H1 (cell line): ENCODE measurements around the gene RAPGEF6. TPM values are rescaled to one million over a fixed set of nuclear protein-coding genes. Genes with fewer than 3 reads are reported as not detected.

Source experiments
- CTCF ChIA-PET: fragments of 300-600 bp; sonication (Branson Sonifier 250); formaldehyde crosslinking; loops from one replicate; lab custom pipeline; 2021; ENCODE audit not compliant: partially characterized antibody; lab: Charles Lee
- POLR2A ChIA-PET: fragments of 300-600 bp; sonication (Branson Sonifier 250); formaldehyde crosslinking; loops from one replicate; lab custom pipeline; 2021; ENCODE audit warnings: inconsistent platforms; ENCODE audit not compliant: partially characterized antibody; lab: Charles Lee
- DNase-seq, 2 experiments: peaks; one replicate each; pipeline versions ENCODE4 v3.0.0 to v3.0.0-alpha.2; 2010 to 2022; ENCODE audit warnings: low spot score in 2 of 2, low read depth in 1 of 2, mixed read lengths in 1 of 2
- FAIRE-seq: peaks from 2 replicates; lab custom pipeline; 2011; peaks lifted over from hg19 to GRCh38; lab: Jason Lieb, UNC
- H2AFZ ChIP-seq: 2 replicates; pipeline ENCODE4 v1.8.1; 2012; ENCODE audit warnings: low read length, inconsistent platforms
- H2AK5ac ChIP-seq: 2 replicates; pipeline ENCODE4 v1.6.1; 2013; ENCODE audit warnings: low read depth, low read length
- H2BK120ac ChIP-seq: replicated peaks from 2 replicates; pipeline ENCODE3; 2013; ENCODE audit warnings: low read depth, low read length, inconsistent platforms
- H2BK12ac ChIP-seq: 2 replicates; pipeline ENCODE4 v1.6.1; 2013; ENCODE audit warnings: low read depth, low read length
- H2BK15ac ChIP-seq: 2 replicates; pipeline ENCODE4 v1.6.1; 2013; ENCODE audit warnings: low read length
- H2BK20ac ChIP-seq: 2 replicates; pipeline ENCODE4 v1.6.1; 2013; ENCODE audit warnings: low read length
- H2BK5ac ChIP-seq: 2 replicates; pipeline ENCODE4 v1.6.1; 2013; ENCODE audit warnings: low read depth, low read length
- H3K14ac ChIP-seq: 2 replicates; pipeline ENCODE4 v1.6.1; 2013; ENCODE audit warnings: inconsistent platforms; ENCODE audit not compliant: insufficient read length
- H3K18ac ChIP-seq: 2 replicates; pipeline ENCODE4 v1.6.1; 2013; ENCODE audit warnings: low read length; ENCODE audit errors: extremely low read depth
- H3K23ac ChIP-seq: 2 replicates; pipeline ENCODE4 v1.6.1; 2013; ENCODE audit warnings: inconsistent platforms; ENCODE audit not compliant: insufficient read length
- H3K23me2 ChIP-seq: 2 replicates; pipeline ENCODE4 v1.6.1; 2013; ENCODE audit warnings: low read depth, low read length
- H3K27ac ChIP-seq: 2 replicates; pipeline ENCODE4 v1.6.1; 2011; ENCODE audit warnings: low read depth, low read length, inconsistent platforms
- H3K27me3 ChIP-seq, 4 experiments: replicated peaks in 1 of 4; 1 replicate in 1 of 4; 2 replicates in 3 of 4; pipeline versions ENCODE4 v1.6.1 to v1.8.1; 2011 to 2013; ENCODE audit warnings: low read length in 3 of 4, mild to moderate bottlenecking in 3 of 4, inconsistent platforms in 2 of 4, mixed read lengths in 2 of 4, moderate library complexity in 1 of 4; ENCODE audit not compliant: control insufficient read depth in 3 of 4, insufficient read depth in 3 of 4; ENCODE audit errors: extremely low read depth in 1 of 4
- H3K36me3 ChIP-seq, 4 experiments: 2 replicates each; pipeline versions ENCODE4 v1.6.1 to v1.8.1; 2011 to 2013; ENCODE audit warnings: mild to moderate bottlenecking in 4 of 4, low read length in 3 of 4, moderate library complexity in 2 of 4, control low read depth in 1 of 4, inconsistent platforms in 1 of 4; ENCODE audit not compliant: insufficient read depth in 4 of 4, control insufficient read depth in 2 of 4
- H3K4ac ChIP-seq: replicated peaks from 2 replicates; pipeline ENCODE3; 2013; ENCODE audit warnings: low read length, low read depth, mixed read lengths, inconsistent platforms; ENCODE audit not compliant: insufficient read length
- H3K4me1 ChIP-seq, 4 experiments: replicated peaks in 1 of 4; 1 replicate in 1 of 4; 2 replicates in 3 of 4; pipeline versions ENCODE4 v1.6.1 to v1.8.1; 2011 to 2013; ENCODE audit warnings: low read length in 3 of 4, inconsistent platforms in 2 of 4, mixed read lengths in 1 of 4; ENCODE audit not compliant: insufficient read depth in 4 of 4, control insufficient read depth in 3 of 4
- H3K4me2 ChIP-seq, 2 experiments: 2 replicates each; pipeline versions ENCODE4 v1.6.1 to v1.8.1; 2011 to 2013; ENCODE audit warnings: low read depth in 2 of 2, low read length in 2 of 2, control low read depth in 1 of 2, inconsistent platforms in 1 of 2, mild to moderate bottlenecking in 1 of 2; ENCODE audit not compliant: insufficient read depth in 1 of 2
- H3K4me3 ChIP-seq, 4 experiments: fragments of 200-600, 300-600 bp in 1 of 4; sonication (generic), shearing (Covaris generic), sonication (Bioruptor Twin) in 1 of 4; 2 replicates each; pipeline versions ENCODE4 v1.5.1 to v1.8.1; 2011 to 2016; ENCODE audit warnings: low read length in 4 of 4, low read depth in 3 of 4, control low read depth in 2 of 4, inconsistent platforms in 2 of 4, mild to moderate bottlenecking in 2 of 4, mixed read lengths in 1 of 4, moderate library complexity in 1 of 4; ENCODE audit not compliant: insufficient read depth in 2 of 4; ENCODE audit errors: extremely low read depth in 1 of 4
- H3K56ac ChIP-seq: replicated peaks from 2 replicates; pipeline ENCODE3; 2013; ENCODE audit warnings: low read depth, mild to moderate bottlenecking, mixed read lengths, low read length, inconsistent platforms; ENCODE audit not compliant: insufficient read length
- H3K79me1 ChIP-seq: 2 replicates; pipeline ENCODE4 v1.6.1; 2013; ENCODE audit warnings: low read depth, low read length, control low read depth
- H3K79me2 ChIP-seq, 2 experiments: 2 replicates each; pipeline versions ENCODE4 v1.6.1 to v1.8.1; 2012 to 2013; ENCODE audit warnings: low read length in 2 of 2, mild to moderate bottlenecking in 2 of 2, inconsistent platforms in 1 of 2; ENCODE audit not compliant: insufficient read depth in 2 of 2, control insufficient read depth in 1 of 2
- H3K9ac ChIP-seq, 4 experiments: replicated peaks in 1 of 4; 1 replicate in 1 of 4; 2 replicates in 3 of 4; pipeline versions ENCODE4 v1.6.1 to v1.8.1; 2011 to 2013; ENCODE audit warnings: low read depth in 3 of 4, low read length in 3 of 4, control low read depth in 2 of 4, mild to moderate bottlenecking in 2 of 4, moderate library complexity in 2 of 4, inconsistent platforms in 1 of 4; ENCODE audit errors: extremely low read depth in 1 of 4
- H3K9me3 ChIP-seq, 2 experiments: 2 replicates each; pipeline versions ENCODE4 v1.6.1 to v1.8.1; 2012 to 2013; ENCODE audit warnings: mild to moderate bottlenecking in 2 of 2, moderate library complexity in 2 of 2, control low read depth in 1 of 2, inconsistent platforms in 1 of 2, low read depth in 1 of 2, low read length in 1 of 2, mixed read lengths in 1 of 2; ENCODE audit not compliant: insufficient read depth in 2 of 2
- H4K20me1 ChIP-seq, 2 experiments: replicated peaks in 1 of 2; 2 replicates each; pipeline versions ENCODE3 to v1.8.1; 2011 to 2013; ENCODE audit warnings: inconsistent platforms in 2 of 2, low read length in 2 of 2, mild to moderate bottlenecking in 1 of 2; ENCODE audit not compliant: insufficient read depth in 2 of 2, control insufficient read depth in 1 of 2
- H4K5ac ChIP-seq: 2 replicates; pipeline ENCODE4 v1.6.1; 2013; ENCODE audit warnings: low read length, low read depth, mixed read lengths, inconsistent platforms; ENCODE audit not compliant: insufficient read length
- H4K8ac ChIP-seq: 2 replicates; pipeline ENCODE4 v1.8.0; 2013; ENCODE audit warnings: mild to moderate bottlenecking, moderate library complexity, low read length, inconsistent platforms; ENCODE audit not compliant: insufficient read depth; ENCODE audit errors: extremely low read depth
- H4K91ac ChIP-seq: replicated peaks from 2 replicates; pipeline ENCODE3; 2013; ENCODE audit warnings: low read length, mixed read lengths, inconsistent platforms; ENCODE audit not compliant: insufficient read length
- BCL11A ChIP-seq, 2 experiments: IDR thresholded peaks; one replicate each; pipeline ENCODE4 v1.6.1; 2011; ENCODE audit warnings: low read depth in 2 of 2, low read length in 2 of 2, mild to moderate bottlenecking in 2 of 2
- KDM5A ChIP-seq: fragments of 200-600 bp; IDR thresholded peaks from 2 replicates; pipeline ENCODE4 v1.7.1; 2012; ENCODE audit warnings: mild to moderate bottlenecking, low read length, inconsistent platforms, mixed read lengths
- TAF7 ChIP-seq: optimal IDR thresholded peaks from 2 replicates; pipeline ENCODE3; 2011; ENCODE audit warnings: low read depth, mild to moderate bottlenecking, inconsistent platforms, low read length, moderate library complexity, borderline replicate concordance
- YY1 ChIP-seq: IDR thresholded peaks from 2 replicates; pipeline ENCODE4 v1.6.1; 2011; ENCODE audit warnings: low read depth, mild to moderate bottlenecking, low read length
- WGBS, 2 experiments: shearing (Covaris generic) in 1 of 2; methylation state at CpG; one replicate each; pipeline versions ENCODE4 v1.1.6 to v1.1.7; 2013 to 2015; ENCODE audit warnings: low lambda C conversion rate in 2 of 2, mixed read lengths in 2 of 2, inconsistent platforms in 1 of 2, low coverage in 1 of 2, missing lambda C conversion rate in 1 of 2; ENCODE audit not compliant: insufficient replicate concordance in 2 of 2, insufficient coverage in 1 of 2, insufficient read length in 1 of 2; ENCODE audit errors: extremely low coverage in 1 of 2, missing lambda C conversion rate in 1 of 2; 5-methylcytosine and 5-hydroxymethylcytosine counted together
- polyA plus RNA-seq, 7 experiments: library from polyadenylated mRNA; depleted of rRNA in 3 of 7; stranded (reverse) in 5 of 7; unstranded in 2 of 7; fragments of >200 nt in 5 of 7; fragments of 200-250 nt in 2 of 7; gene quantifications; 1 replicate in 5 of 7; 2 replicates in 1 of 7; 4 replicates in 1 of 7; pipeline versions ENCODE4 v1.2.1 to v1.2.3, GENCODE V29; 2011 to 2013; ENCODE audit warnings: missing spikeins in 2 of 7, mixed read lengths in 2 of 7
- total RNA-seq: library from RNA; stranded (reverse); fragmentation: NEBNext Ultra II Directional; extraction: Animal tissue kit (Norgen Biotek cat#: 25700); gene quantifications from 2 replicates; pipeline ENCODE4 v1.2.1, GENCODE V29; 2021

Gene RAPGEF6
- total and polyA plus RNA-seq, 2 of the 8 experiments (the other 6 are each of a cell fraction or from before 2014, with no cell fraction given), result 4.8 to 20.0 TPM

GRCh38 chr5:131659841-131660240 is 24.8 kb upstream of the RAPGEF6 start:
- POLR2A ChIA-PET, result no interaction called here
- no peak overlapping the region for H3K9ac ChIP-seq
- no peak overlapping the region for H2BK15ac ChIP-seq
- WGBS, 2 experiments, result 97% methylated on average over 9 of the region's 9 CpGs; no CpG with 5 or more reads in 1 of the 2 experiments
- no peak overlapping the region for H3K14ac ChIP-seq
- DNase-seq (no peak), FAIRE-seq (no peak)
- H2BK120ac ChIP-seq, result no peak overlapping the region
- CTCF ChIA-PET, result interaction anchor here (1.1 kb wide), 1 partner anchor 71 kb away, joined by 4 read pairs; no protein-coding TSS in a partner anchor
- H2AFZ ChIP-seq, result no peak overlapping the region
- no peak overlapping the region for H3K4me3 ChIP-seq
- no peak overlapping the region for H3K18ac ChIP-seq
- H4K5ac ChIP-seq, result no peak overlapping the region
- H3K23me2 ChIP-seq, result no peaks in the 10 kb centered on the region
- H2BK20ac ChIP-seq, result no peak overlapping the region
- no peaks in the 10 kb centered on the region for H3K79me2 ChIP-seq
- H4K91ac ChIP-seq, result no peak overlapping the region
- H3K9me3 ChIP-seq, result peaks cover 20 to 27% of the 10 kb centered on the region in 2 experiments
- no peak overlapping the region for H4K8ac ChIP-seq
- no peak overlapping the region for H2BK5ac ChIP-seq
- H3K4ac ChIP-seq, result no peak overlapping the region
- H3K4me2 ChIP-seq, result no peak overlapping the region
- H2AK5ac ChIP-seq, result no peak overlapping the region
- no peak overlapping the region for H3K27ac ChIP-seq
- no peak overlapping the region for H2BK12ac ChIP-seq
- H3K36me3 ChIP-seq, result peaks cover 0 to 33% (median 14%) of the 10 kb centered on the region in 4 experiments; a peak in 4 of 8 replicates
- H3K23ac ChIP-seq, result no peak overlapping the region
- no peaks in the 10 kb centered on the region for H3K4me1 ChIP-seq
- H4K20me1 ChIP-seq, result no peaks in the 10 kb centered on the region
- no peaks in the 10 kb centered on the region for H3K27me3 ChIP-seq
- H3K56ac ChIP-seq, result no peak overlapping the region
- no peaks in the 10 kb centered on the region for H3K79me1 ChIP-seq
- no peak for TF ChIP-seq BCL11A (IDR thresholded peaks at IDR 0.05; ENCODE audit: low read depth in 2 of 2, low read length in 2 of 2)
- no peak for TF ChIP-seq KDM5A
- TF ChIP-seq YY1, result no peak
- no peak for TF ChIP-seq TAF7
